GM21529 (cell line): ENCODE data around the gene SPRR5.

Source experiments
- ATAC-seq: cut with Tn5 transposase; IDR thresholded peaks from one replicate; pipeline ENCODE4 v1.9.1; 2021; ENCODE audit not compliant: unreplicated experiment

SPRR5 gene, protein sequence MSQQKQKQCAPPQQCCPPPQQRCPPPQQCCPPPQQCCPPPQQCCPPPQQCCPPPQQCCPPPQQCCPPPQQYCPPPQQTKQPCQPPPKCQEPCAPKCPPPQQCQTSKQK

DNA sequence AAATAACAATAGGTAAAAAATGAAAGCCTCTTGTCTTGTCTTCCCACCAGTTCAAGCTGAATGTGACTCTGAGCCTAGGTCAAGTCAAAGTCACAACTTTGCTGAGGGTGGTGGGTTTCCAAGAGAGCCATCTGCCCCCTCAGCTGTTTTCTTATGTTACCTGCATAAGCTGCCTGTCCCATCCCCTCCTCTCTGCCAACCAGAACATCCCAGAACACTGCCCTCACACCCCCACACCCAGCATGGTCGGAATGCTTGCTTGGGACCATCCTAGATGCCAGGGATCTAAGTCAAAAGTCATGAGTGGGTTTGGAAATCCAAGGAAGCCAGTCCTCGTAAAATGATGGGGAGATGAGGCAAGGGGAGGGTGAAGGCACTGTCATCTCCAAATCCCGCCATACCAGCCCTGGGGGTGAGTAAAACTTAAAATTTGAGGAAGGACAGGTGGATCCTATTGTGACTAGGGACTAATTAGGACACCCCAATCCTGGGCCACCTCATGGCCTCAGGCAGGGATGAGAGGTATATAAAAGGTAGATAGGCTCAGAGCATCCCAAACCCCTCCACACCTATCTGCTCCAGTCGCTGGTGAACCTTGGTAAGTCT is at the start of gene SPRR5:
Gene SPRR5, plus strand, starts transcription at position 556 of the 606 bp plus-strand sequence. CDS start 1,349 bp downstream, outside the sequence.
- no peak for ATAC-seq

- ATAC-seq: no peak
Observed at GRCh38 chr1:152899027-152899426, 48.0 kb upstream of the SPRR5 start.

- ATAC-seq: no peak
Observed at GRCh38 chr1:152899883-152900282, 47.1 kb upstream of the SPRR5 start.

DNA sequence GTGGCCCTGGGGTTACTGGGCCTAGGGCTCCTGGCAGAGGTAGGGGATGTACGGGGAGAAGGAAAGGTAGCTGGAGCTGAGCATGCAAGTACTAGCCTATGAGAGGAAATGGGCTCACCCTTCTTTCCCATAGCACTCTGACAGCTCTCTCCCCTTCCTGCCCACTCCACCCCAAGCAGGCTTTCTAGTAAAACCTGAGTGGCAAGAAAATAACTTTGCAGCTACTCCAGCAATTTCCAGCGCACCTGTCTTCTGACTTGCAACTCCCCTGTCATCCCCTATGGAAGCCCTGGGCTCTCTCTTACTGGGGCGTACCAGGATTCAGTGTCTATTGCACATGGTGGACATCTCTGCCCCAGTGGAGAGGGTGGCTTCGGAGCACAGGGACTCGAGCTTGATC is 45.4 kb upstream of the SPRR5 start:
- ATAC-seq: no peak

- no peak for ATAC-seq
Observed at GRCh38 chr1:152902636-152903035, 44.4 kb upstream of the SPRR5 start.

DNA sequence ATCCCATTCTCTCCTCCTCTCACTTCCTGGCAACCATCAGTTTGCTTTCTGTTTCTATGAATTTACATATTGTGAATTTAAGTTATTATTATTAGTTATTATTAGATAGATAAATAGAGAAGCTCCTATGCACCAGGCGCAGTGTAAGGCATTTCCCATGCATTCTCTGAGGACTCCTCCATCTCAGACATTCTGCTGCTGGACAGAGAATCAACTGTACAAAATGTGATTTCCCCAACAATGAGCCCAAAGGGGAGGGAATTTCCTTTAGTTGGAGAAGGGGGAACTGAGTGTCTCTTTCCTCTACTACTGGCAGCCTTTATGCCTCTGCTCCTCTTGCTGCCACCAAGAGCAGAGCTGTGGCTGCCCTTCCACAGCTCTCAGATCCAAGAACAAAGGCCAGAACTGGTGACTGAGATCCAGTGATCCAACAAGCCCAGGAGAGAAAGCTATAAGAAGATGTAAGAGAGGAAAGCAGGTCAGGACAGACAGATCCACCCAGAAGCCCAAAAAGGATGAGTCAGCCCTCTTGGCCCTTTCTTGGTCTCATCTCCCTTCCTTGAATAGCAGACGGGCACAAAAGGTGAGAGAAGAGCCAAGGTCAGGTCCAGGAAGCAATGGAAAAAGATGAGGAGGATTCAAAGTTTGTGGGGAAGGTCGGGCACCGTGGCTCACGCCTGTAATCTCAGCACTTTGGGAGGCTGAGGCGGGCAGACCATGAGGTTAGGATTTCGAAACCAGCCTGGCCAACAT is 42.1 kb upstream of the SPRR5 start:
- ATAC-seq: no peak

DNA sequence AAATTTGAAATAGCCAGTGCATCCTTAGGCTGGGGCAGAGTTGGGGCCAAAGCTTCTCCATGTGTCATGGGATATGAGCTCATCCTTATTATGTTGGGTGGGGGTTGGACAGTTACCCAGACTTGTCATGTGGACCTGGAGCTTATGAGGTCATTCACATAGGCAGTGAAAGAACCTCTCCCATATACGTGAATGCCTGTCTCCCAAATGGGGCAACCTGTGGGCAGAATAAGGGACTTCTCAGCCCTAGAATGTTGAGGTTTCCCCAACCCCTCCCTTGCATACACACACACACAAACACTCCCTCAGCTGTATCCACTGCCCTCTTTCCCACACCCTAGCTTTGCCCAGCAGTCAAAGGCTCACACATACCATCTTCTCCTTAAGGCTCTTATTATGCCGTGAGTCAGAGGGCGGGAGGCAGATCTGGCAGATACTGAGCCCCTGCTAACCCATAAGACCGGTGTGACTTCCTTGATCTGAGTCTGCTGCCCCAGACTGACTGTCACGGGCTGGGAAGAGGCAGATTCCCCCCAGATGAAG is 40.9 kb upstream of the SPRR5 start:
- ATAC-seq: no peak

DNA sequence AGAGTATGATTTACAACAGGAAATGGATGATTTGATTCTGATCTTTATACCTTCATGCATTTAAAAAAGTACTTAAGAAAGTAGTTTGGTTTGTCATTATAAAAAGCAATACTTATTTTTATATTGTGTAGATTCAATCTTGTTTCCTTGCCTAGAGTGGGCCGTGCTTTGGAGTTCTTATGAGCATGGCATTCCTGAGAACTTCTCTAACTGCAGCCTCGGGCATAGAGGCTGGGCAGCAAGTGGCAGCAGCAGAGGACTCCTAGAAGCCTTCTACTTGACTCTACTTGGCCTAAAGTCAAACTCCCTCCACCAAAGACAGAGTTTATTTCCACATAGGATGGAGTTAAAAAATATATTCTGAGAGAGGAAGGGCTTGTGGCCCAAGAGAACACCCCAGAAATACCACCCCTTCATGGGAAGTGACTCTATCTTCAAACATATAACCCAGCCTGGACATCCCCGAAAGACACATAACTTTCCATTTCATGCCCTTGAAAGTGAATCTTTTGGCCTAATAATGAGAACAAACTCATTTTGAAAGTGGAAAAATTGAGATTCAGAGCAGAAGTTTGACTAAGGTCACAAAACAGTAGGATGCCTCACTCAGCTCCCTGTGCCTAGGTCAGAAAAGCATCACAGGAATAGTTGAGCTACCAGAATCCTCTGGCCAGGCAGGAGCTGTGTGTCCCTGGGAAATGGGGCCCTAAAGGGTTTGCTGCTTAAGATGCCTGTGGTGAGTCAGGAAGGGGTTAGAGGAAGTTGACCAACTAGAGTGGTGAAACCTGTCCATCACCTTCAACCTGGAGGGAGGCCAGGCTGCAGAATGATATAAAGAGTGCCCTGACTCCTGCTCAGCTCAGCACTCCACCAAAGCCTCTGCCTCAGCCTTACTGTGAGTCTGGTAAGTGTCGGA is 39.1 kb upstream of the SPRR5 start, which contains the start of gene IVL:
Gene IVL, plus strand, starts transcription at position 861 of the 916 bp plus-strand sequence. CDS start 1,252 bp downstream, outside the sequence.
- ATAC-seq: peak; percentile 65

GRCh38 chr1:152909206-152909605 is 37.8 kb upstream of the SPRR5 start:
- no peak for ATAC-seq

- ATAC-seq: no peak
Observed at GRCh38 chr1:152912471-152912870, 34.5 kb upstream of the SPRR5 start.

- no peak for ATAC-seq
Observed at GRCh38 chr1:152912900-152913299, 34.1 kb upstream of the SPRR5 start.

- ATAC-seq: no peak
Observed at GRCh38 chr1:152917794-152918193, 29.2 kb upstream of the SPRR5 start.

- no peak for ATAC-seq
Observed at GRCh38 chr1:152919071-152919470, 27.9 kb upstream of the SPRR5 start.

GRCh38 chr1:152924191-152924590 is 22.8 kb upstream of the SPRR5 start:
- no peak for ATAC-seq

GRCh38 chr1:152926091-152926490 is 20.9 kb upstream of the SPRR5 start:
- ATAC-seq: peak; percentile 59

- no peak for ATAC-seq
Observed at GRCh38 chr1:152928671-152929070, 18.3 kb upstream of the SPRR5 start.

DNA sequence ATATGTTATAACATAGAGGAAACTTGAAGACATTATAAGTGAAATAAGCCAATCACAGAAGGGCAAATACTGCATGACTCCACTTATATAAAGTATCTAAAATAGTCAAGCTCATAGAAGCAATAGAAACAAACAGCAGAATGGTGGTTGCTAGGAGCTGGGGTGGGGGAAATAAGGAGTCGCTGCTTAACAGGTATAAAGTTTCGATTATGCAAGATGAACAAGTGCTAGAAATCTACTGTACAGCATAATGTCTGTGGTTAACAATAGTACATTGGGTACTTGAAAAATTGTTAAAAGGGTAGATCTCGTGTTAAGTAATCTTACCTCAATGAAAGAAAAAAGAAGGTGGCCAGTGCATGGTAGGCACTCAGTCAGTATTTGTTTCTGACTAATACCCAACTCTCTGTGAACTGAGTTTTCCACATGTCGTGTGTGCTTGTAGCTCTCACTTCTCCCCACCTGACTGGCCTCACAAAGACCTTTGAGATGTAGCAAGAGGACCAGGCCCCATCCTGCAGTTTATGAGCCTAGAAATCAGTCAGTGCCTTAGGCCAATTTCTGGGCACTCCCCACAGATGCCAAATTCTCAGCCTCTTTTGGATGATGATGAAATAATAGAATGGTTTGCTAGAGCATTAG is 14.7 kb upstream of the SPRR5 start:
- no peak for ATAC-seq

GRCh38 chr1:152933196-152933595 is 13.8 kb upstream of the SPRR5 start:
- ATAC-seq: no peak

DNA sequence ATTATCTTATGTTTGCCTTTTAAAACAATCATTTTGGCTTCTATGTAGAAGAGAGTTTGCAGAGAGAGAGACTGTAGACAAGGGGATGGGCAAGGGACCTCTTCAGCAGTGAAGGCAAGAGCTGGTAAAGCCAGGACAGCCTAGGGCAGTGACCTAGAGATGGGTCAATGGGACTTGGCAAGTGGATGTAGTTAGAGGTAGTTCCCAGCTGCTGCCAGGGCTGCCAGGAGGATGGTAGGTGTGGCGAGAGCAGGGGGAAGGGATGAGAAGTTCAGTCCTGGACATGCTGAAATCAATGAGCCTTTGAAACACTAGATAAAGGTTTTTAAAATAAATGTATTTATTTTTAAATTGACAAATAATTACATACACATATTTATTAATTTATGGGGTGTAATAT is 6.4 kb upstream of the SPRR5 start:
- no peak for ATAC-seq

GRCh38 chr1:152941037-152941711 is 5.8 kb upstream of the SPRR5 start:
- ATAC-seq: no peak
